Measurements from ENCODE around the gene RIPK1. TPM values are rescaled to one million over a fixed set of nuclear protein-coding genes. Genes with fewer than 3 reads are reported as not detected.

The RIPK1 gene
- total RNA-seq, 1 experiment from 2014 or later = 19.1 TPM

DNA sequence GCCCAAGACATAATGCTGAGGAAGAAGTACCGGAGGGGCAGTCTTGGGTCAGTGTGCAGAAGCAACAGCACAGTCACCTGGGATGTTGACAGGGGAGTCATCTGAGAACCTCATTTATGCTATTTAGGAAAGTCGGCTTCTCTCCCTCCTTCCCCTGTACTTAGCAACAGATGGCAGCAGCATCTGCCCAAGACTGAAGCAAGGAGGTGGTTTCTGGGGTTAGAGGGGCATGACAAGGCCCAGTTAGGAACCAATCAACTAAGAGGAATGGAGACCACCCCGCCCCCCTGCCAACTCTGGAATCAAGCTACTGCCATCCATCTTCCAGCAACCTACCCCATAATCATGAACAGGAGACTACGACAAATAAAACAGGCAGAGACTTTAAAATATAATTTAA, 21.7 kb downstream of the RIPK1 start:
- Histone ChIP-seq H3K9ac (ENCODE audit: low read length) (no peak overlapping the region), H3K36me3 (ENCODE audit: control insufficient read depth in 1 of 2, insufficient read depth in 2 of 2, low read length in 2 of 2) (peaks cover 24 to 59% of the 10 kb centered on the region in 2 experiments), H3K4me1 (ENCODE audit: control insufficient read depth in 1 of 2, insufficient read depth in 2 of 2, low read length in 2 of 2) (no peaks in the 10 kb centered on the region), H3K9me3 (ENCODE audit: control insufficient read depth in 1 of 2, insufficient read depth in 1 of 2, low read depth in 1 of 2, low read length in 2 of 2) (peaks cover 40 to 41% of the 10 kb centered on the region in 2 experiments), H2AFZ (ENCODE audit: low read depth, low read length, poor library complexity, severe bottlenecking) (no peak overlapping the region), H3K4me3 (replicated peaks in 1 of 2; ENCODE audit: low read depth in 1 of 2, low read length in 2 of 2) (no peak overlapping the region), H3K27me3 (ENCODE audit: insufficient read depth, low read length) (no peaks in the 10 kb centered on the region), H4K20me1 (ENCODE audit: insufficient read depth) (no peaks in the 10 kb centered on the region), H3K9me2 (ENCODE audit: insufficient read depth) (no peaks in the 10 kb centered on the region), H3K79me2 (ENCODE audit: insufficient read depth, low read length) (peaks cover 5% of the 10 kb centered on the region; the same call in 1 of the 2 replicates), H3K4me2 (ENCODE audit: low read length) (no peak overlapping the region), H3K27ac (ENCODE audit: low read depth, low read length) (no peak overlapping the region)
- DNase-seq (ENCODE audit: low read depth, low spot score) (no peak), ATAC-seq (no peak)
- POLR2A ChIA-PET = no interaction called here
- CTCF ChIA-PET = no interaction called here
- TF ChIP-seq, protein P1, sequence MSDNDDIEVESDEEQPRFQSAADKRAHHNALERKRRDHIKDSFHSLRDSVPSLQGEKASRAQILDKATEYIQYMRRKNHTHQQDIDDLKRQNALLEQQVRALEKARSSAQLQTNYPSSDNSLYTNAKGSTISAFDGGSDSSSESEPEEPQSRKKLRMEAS (IDR thresholded peaks at IDR 0.05) = no peak
- TF ChIP-seq ZFX (IDR thresholded peaks at IDR 0.05) = no peak
- no peak for TF ChIP-seq SP1 (IDR thresholded peaks at IDR 0.05; ENCODE audit: low read depth)
- TF ChIP-seq POLR2A (IDR thresholded peaks at IDR 0.05; ENCODE audit: borderline replicate concordance, extremely low read depth, insufficient read depth, insufficient read length) = no peak
- TF ChIP-seq, protein P2, sequence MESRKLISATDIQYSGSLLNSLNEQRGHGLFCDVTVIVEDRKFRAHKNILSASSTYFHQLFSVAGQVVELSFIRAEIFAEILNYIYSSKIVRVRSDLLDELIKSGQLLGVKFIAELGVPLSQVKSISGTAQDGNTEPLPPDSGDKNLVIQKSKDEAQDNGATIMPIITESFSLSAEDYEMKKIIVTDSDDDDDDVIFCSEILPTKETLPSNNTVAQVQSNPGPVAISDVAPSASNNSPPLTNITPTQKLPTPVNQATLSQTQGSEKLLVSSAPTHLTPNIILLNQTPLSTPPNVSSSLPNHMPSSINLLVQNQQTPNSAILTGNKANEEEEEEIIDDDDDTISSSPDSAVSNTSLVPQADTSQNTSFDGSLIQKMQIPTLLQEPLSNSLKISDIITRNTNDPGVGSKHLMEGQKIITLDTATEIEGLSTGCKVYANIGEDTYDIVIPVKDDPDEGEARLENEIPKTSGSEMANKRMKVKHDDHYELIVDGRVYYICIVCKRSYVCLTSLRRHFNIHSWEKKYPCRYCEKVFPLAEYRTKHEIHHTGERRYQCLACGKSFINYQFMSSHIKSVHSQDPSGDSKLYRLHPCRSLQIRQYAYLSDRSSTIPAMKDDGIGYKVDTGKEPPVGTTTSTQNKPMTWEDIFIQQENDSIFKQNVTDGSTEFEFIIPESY (IDR thresholded peaks at IDR 0.05; ENCODE audit: extremely low read depth, insufficient replicate concordance, low read length) = no peak
- TF ChIP-seq CBX3 (IDR thresholded peaks at IDR 0.05; ENCODE audit: low read depth) = no peak
- no peak for TF ChIP-seq SRF (IDR thresholded peaks at IDR 0.05; ENCODE audit: low read depth)
- TF ChIP-seq YY1 (IDR thresholded peaks at IDR 0.05; ENCODE audit: extremely low read depth, insufficient replicate concordance, low read depth, low read length) = no peak
- TF ChIP-seq EZH2 (IDR thresholded peaks at IDR 0.05) = no peak
- TF ChIP-seq POLR2AphosphoS5 (IDR thresholded peaks at IDR 0.05; ENCODE audit: low read depth, low read length) = no peak
- TF ChIP-seq EZH2phosphoT487 (IDR thresholded peaks at IDR 0.05; ENCODE audit: borderline replicate concordance) = no peak
- TF ChIP-seq ELF1 (IDR thresholded peaks at IDR 0.05; ENCODE audit: borderline replicate concordance, low read depth) = no peak
- TF ChIP-seq FOSL1 (IDR thresholded peaks at IDR 0.05; ENCODE audit: low read depth) = no peak
- no peak for TF ChIP-seq JUND (IDR thresholded peaks at IDR 0.05)
- no peak for TF ChIP-seq EGR1 (IDR thresholded peaks at IDR 0.05; ENCODE audit: low read depth)
- no peak for TF ChIP-seq SIN3A (IDR thresholded peaks at IDR 0.05; ENCODE audit: low read depth)
- TF ChIP-seq, protein P3, sequence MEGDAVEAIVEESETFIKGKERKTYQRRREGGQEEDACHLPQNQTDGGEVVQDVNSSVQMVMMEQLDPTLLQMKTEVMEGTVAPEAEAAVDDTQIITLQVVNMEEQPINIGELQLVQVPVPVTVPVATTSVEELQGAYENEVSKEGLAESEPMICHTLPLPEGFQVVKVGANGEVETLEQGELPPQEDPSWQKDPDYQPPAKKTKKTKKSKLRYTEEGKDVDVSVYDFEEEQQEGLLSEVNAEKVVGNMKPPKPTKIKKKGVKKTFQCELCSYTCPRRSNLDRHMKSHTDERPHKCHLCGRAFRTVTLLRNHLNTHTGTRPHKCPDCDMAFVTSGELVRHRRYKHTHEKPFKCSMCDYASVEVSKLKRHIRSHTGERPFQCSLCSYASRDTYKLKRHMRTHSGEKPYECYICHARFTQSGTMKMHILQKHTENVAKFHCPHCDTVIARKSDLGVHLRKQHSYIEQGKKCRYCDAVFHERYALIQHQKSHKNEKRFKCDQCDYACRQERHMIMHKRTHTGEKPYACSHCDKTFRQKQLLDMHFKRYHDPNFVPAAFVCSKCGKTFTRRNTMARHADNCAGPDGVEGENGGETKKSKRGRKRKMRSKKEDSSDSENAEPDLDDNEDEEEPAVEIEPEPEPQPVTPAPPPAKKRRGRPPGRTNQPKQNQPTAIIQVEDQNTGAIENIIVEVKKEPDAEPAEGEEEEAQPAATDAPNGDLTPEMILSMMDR (IDR thresholded peaks at IDR 0.05 in 2 of 3, conservative IDR thresholded peaks at IDR 0.05 in 1 of 3; ENCODE audit: borderline replicate concordance in 1 of 3, insufficient read depth in 1 of 3, low read depth in 2 of 3, low read length in 2 of 3) = no peak
- TF ChIP-seq RAD21 (IDR thresholded peaks at IDR 0.05; ENCODE audit: low read depth) = no peak
- TF ChIP-seq, protein P4, sequence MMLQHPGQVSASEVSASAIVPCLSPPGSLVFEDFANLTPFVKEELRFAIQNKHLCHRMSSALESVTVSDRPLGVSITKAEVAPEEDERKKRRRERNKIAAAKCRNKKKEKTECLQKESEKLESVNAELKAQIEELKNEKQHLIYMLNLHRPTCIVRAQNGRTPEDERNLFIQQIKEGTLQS (IDR thresholded peaks at IDR 0.05) = no peak
- intact Hi-C loops (cut with micrococcal nuclease) = no loop called here
- no TSS peak for BruUV-seq (replicated peaks)
- RAD21 ChIA-PET (ENCODE audit: low non-redundant PET in 1 of 2, low total read pairs in 2 of 2, uncharacterized antibody in 2 of 2, unreplicated experiment in 2 of 2) = no interaction called here

Measured in HCT116 (cell line).